BLaER1 (cell line): ENCODE results near the gene LGMN.
"Not testable (repeated sequence)": the region's sequence is repeated elsewhere in the genome, so short reads cannot be mapped to it uniquely, and the experiment has no call there.

Experiments used
- H3K27ac ChIP-seq: shearing (Covaris generic); formaldehyde crosslinking; 2 replicates; pipeline ENCODE4 v1.8.1; 2022
- H3K27me3 ChIP-seq: shearing (Covaris generic); formaldehyde crosslinking; 2 replicates; pipeline ENCODE4 v1.8.1; 2022
- H3K36me3 ChIP-seq: shearing (Covaris generic); formaldehyde crosslinking; 2 replicates; pipeline ENCODE4 v1.8.1; 2022
- H3K4me1 ChIP-seq: shearing (Covaris generic); formaldehyde crosslinking; 2 replicates; pipeline ENCODE4 v1.8.1; 2022
- H3K4me2 ChIP-seq: shearing (Covaris generic); formaldehyde crosslinking; 2 replicates; pipeline ENCODE4 v1.8.1; 2022
- H3K4me3 ChIP-seq: shearing (Covaris generic); formaldehyde crosslinking; 2 replicates; pipeline ENCODE4 v1.8.1; 2022
- H3K9ac ChIP-seq: shearing (Covaris generic); formaldehyde crosslinking; 2 replicates; pipeline ENCODE4 v1.8.1; 2022
- H3K9me3 ChIP-seq: shearing (Covaris generic); formaldehyde crosslinking; 2 replicates; pipeline ENCODE4 v1.8.1; 2022
- H4K20me1 ChIP-seq: shearing (Covaris generic); formaldehyde crosslinking; 2 replicates; pipeline ENCODE4 v1.8.1; 2022
- Cebpa-rat ChIP-seq: shearing (Covaris generic); IDR thresholded peaks from 2 replicates; pipeline ENCODE4 v1.8.1; 2022

The LGMN gene

GRCh38 chr14:92728759-92729364 lies 19.6 kb downstream of the LGMN start:
- Histone ChIP-seq H3K27ac (no peak overlapping the region), H3K4me1 (peaks cover 31% of the 10 kb centered on the region), H3K9me3 (peaks cover 19% of the 10 kb centered on the region), H3K36me3 (peaks cover 42% of the 10 kb centered on the region), H3K27me3 (no peaks in the 10 kb centered on the region), H3K4me3 (no peak overlapping the region), H4K20me1 (no peaks in the 10 kb centered on the region), H3K9ac (no peak overlapping the region), H3K4me2 (peak overlapping the region; percentile 43)
- no peak for TF ChIP-seq Cebpa-rat

DNA sequence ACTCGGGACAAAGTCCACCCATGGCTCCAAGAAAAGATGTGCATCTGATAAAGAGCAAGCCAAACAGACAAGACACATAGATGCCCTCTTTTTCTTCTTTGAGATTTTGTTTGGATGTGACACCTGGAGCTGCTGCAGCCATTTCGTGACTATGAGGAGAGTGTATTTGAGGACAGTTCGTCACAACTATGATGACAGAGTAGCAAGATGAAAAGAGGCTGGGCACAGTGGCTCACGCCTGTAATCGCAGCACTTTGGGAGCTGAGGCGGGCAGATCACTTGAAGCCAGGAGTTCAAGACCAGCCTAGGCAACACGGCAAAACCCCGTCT lies 21.5 kb downstream of the LGMN start:
- H3K36me3 ChIP-seq = peaks cover 33% of the 10 kb centered on the region
- H3K27ac ChIP-seq = no peak overlapping the region

DNA sequence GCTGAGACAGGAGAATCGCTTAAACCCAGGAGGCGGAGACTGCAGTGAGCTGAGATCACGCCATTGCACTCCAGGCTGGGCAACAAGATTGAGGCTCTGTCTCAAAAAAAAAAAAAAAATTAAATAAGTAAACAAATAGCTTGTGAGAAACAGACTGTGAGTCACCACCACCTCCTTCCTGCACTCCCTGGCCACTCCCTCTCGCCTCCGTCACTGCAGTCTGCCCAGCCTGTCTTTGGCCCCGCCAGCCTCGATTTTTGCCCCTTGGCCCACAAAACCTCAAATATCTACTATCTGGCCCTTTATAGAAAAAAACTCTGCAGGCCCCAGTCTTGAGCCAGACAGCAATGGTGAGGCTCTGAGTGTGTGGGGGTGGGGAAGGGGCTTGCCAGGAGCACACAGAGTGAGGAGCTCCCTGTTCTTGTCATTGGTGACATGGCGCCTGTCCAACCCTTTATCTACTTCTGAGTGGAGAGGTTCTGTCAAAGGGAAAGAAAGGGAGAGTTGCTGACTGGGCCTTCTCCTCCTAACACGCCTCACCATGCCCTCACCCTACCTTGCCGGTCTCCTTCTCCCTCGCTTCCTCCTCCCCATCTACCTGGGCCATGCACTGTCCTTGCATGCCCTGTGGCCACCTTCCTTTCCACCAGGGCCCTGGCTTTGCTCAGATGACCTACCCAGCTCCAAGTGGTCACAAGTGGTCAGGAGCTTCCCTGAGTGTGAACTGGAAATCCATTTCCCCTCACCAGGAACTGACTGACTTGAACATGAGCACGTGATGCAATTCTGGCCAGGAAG lies 22.1 kb downstream of the LGMN start:
- Histone ChIP-seq H3K27ac (no peak overlapping the region), H4K20me1 (no peaks in the 10 kb centered on the region), H3K27me3 (no peaks in the 10 kb centered on the region), H3K9me3 (peaks cover 3% of the 10 kb centered on the region), H3K4me1 (peaks cover 31% of the 10 kb centered on the region), H3K4me3 (no peak overlapping the region), H3K36me3 (peaks cover 27% of the 10 kb centered on the region), H3K9ac (no peak overlapping the region), H3K4me2 (no peak overlapping the region)
- TF ChIP-seq Cebpa-rat = no peak

More for the DNA sequence above, 21.5 kb downstream of the LGMN start:
- no peaks in the 10 kb centered on the region for H3K27me3 ChIP-seq
- H3K4me2 ChIP-seq = no peak overlapping the region
- no peak overlapping the region for H3K4me3 ChIP-seq
- H3K9ac ChIP-seq = no peak overlapping the region
- TF ChIP-seq Cebpa-rat = no peak
- no peaks in the 10 kb centered on the region for H4K20me1 ChIP-seq
- peaks cover 9% of the 10 kb centered on the region for H3K9me3 ChIP-seq
- peaks cover 31% of the 10 kb centered on the region for H3K4me1 ChIP-seq

DNA sequence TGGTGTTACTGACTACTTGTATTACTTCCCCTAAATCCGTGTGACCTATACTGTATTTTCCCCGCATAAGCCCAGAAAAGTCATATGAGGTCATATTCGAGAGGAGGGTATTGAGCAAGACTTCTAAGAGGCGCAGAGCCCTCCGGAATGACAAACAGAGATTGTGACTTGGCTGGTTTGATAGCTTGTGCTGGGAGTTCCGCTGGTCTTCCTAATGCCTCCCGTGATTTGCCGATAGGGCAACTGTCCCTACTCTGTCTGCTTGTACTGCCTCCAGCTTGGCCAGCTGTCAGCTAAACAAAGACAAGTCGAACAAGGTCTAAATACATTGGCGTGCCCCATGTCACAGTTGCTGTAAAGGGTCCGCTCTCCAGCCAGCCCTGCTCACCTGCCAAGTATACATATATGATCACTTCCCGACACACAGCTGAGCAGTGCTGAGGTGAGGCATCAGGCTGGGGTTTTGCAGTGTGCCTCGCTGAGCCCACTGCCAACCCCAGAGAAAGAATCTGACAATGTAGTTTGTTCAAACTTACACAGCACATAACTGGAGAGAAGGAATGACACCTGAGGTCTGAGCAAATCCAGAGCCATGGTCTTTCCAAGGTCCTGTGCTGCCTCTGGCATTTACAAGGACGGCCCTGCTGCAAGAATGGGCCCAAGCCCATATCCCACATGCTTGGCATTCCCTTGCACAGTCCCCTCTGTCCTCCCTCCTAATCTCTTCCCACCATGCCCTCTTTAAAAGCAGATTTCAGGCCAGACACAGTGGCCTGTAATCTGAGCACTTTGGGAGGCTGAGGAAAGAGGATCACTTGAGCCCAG lies 23.7 kb downstream of the LGMN start:
- Histone ChIP-seq H4K20me1 (no peaks in the 10 kb centered on the region), H3K27me3 (no peaks in the 10 kb centered on the region), H3K9me3 (no peaks in the 10 kb centered on the region), H3K4me3 (no peak overlapping the region), H3K9ac (no peak overlapping the region), H3K4me1 (peaks cover 19% of the 10 kb centered on the region), H3K4me2 (no peak overlapping the region), H3K27ac (no peak overlapping the region), H3K36me3 (peaks cover 27% of the 10 kb centered on the region; the same call in 1 of the 2 replicates)
- TF ChIP-seq Cebpa-rat = no peak

DNA sequence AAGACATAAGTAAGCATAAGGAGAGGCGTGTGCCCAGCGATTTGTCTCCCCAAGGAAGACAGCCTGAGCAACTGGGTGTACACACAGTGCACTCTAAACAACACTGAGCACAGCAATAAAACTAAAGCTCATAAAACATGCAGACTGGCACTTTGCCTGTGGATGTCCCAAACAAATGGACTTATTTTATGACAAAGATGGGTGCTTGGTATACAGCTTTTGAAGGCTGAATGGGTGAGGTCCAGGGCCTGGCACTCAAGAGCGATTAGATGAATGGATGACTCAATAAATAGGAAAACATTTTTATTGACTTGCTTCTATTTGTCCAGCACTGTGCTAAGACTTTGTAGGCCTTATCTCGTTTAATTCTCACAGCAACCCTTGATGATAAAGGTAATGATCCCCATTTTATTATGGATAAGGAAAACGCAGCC lies 28.5 kb downstream of the LGMN start:
- no peaks in the 10 kb centered on the region for H3K27me3 ChIP-seq
- H3K4me2 ChIP-seq = no peak overlapping the region
- no peaks in the 10 kb centered on the region for H4K20me1 ChIP-seq
- H3K27ac ChIP-seq = no peak overlapping the region
- H3K4me1 ChIP-seq = peaks cover 9% of the 10 kb centered on the region; the same call in 1 of the 2 replicates
- no peak overlapping the region for H3K9ac ChIP-seq
- no peak for TF ChIP-seq Cebpa-rat
- no peak overlapping the region for H3K4me3 ChIP-seq
- no peaks in the 10 kb centered on the region for H3K9me3 ChIP-seq
- peaks cover 25% of the 10 kb centered on the region; the same call in 1 of the 2 replicates for H3K36me3 ChIP-seq

- Histone ChIP-seq H3K4me2 (no peak overlapping the region), H3K27ac (no peak overlapping the region), H3K36me3 (peaks cover 20% of the 10 kb centered on the region; the same call in 1 of the 2 replicates), H3K9ac (no peak overlapping the region), H4K20me1 (no peaks in the 10 kb centered on the region), H3K4me1 (peaks cover 10% of the 10 kb centered on the region; the same call in 1 of the 2 replicates), H3K27me3 (no peaks in the 10 kb centered on the region), H3K4me3 (no peak overlapping the region), H3K9me3 (no peaks in the 10 kb centered on the region)
- no peak for TF ChIP-seq Cebpa-rat
These were observed 29.0 kb downstream of the LGMN start for GRCh38 chr14:92719421-92719820.

DNA sequence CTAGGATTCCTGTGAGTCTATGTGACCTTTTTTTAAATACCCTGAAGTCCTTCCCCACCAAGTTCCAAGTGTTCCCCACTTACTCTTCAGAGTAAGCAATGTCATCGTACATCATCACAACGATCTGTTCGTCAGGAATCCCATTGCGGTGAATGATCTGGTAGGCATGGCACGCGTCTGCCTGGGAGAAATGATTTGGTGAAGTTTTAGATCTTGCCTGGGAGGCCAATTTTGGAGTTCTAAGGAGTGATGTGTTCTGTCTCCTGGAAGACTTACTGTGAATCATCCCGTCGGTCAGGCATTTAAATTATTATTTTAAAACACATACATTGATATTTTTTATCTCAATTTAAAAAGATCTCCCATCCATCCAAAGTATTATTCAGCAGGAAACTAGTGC lies 29.8 kb downstream of the LGMN start:
- no peaks in the 10 kb centered on the region for H3K9me3 ChIP-seq
- H3K27me3 ChIP-seq = no peaks in the 10 kb centered on the region
- TF ChIP-seq Cebpa-rat = no peak
- H3K9ac ChIP-seq = no peak overlapping the region
- H3K27ac ChIP-seq = no peak overlapping the region
- H3K4me1 ChIP-seq = peaks cover 10% of the 10 kb centered on the region; the same call in 1 of the 2 replicates
- H3K36me3 ChIP-seq = peaks cover 16% of the 10 kb centered on the region; the same call in 1 of the 2 replicates
- H4K20me1 ChIP-seq = no peaks in the 10 kb centered on the region
- no peak overlapping the region for H3K4me3 ChIP-seq
- no peak overlapping the region for H3K4me2 ChIP-seq

DNA sequence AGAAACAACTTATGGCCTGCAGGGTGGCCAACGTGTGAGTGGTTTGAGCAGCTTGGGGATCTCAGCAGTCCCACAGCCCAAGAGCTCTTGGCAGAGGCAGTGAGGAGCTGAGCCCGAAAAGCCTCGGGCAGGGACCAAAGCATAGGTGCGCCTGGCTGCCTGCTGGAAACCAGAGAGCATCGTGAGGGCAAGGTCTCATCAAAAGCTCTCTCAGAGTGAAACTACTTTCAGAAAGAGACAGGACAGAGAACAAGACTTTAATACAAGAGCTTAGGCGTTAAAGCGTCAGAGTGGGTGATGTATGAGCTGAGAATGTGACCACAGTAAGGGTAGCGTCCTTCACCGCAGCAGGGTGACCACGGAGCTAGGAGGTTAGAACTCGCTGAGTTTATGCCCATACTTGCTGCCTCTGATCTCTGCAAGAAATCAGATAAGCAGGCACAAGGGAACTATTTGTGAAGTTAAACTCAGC lies 30.8 kb downstream of the LGMN start:
- Histone ChIP-seq H4K20me1 (no peaks in the 10 kb centered on the region), H3K27me3 (no peaks in the 10 kb centered on the region), H3K4me2 (no peak overlapping the region), H3K9ac (no peak overlapping the region), H3K4me3 (no peak overlapping the region), H3K4me1 (peaks cover 10% of the 10 kb centered on the region; the same call in 1 of the 2 replicates), H3K36me3 (peaks cover 23% of the 10 kb centered on the region; the same call in 1 of the 2 replicates), H3K9me3 (no peaks in the 10 kb centered on the region), H3K27ac (no peak overlapping the region)
- TF ChIP-seq Cebpa-rat = no peak

DNA sequence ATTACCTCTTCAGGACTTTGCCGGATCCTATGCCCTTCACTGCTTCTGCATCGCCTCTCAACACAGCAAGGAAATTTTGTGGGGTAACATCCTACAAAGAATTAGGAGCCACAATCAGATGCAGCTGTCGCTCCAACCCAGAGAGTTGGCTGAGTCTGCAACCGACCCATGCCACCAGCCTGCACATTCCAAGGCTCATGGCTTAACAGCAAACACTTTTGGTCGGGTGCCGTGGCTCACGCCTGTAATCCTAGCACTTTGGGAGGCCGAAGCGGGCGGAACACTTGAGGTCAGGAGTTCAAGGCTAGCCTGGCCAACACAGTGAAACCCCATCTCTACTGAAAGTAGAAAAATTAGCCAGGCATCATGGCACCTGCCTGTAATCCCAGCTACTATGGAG lies 32.3 kb downstream of the LGMN start:
- Histone ChIP-seq H3K9me3 (no peaks in the 10 kb centered on the region), H3K4me3 (no peak overlapping the region), H3K27me3 (no peaks in the 10 kb centered on the region), H3K9ac (no peak overlapping the region), H3K4me1 (peaks cover 10% of the 10 kb centered on the region; the same call in 1 of the 2 replicates), H4K20me1 (no peaks in the 10 kb centered on the region), H3K27ac (no peak overlapping the region), H3K4me2 (no peak overlapping the region), H3K36me3 (peaks cover 37% of the 10 kb centered on the region)
- no peak for TF ChIP-seq Cebpa-rat

- peaks cover 45% of the 10 kb centered on the region for H3K36me3 ChIP-seq
- H3K9ac ChIP-seq, H3K4me3 ChIP-seq, H3K4me1 ChIP-seq, H3K27me3 ChIP-seq, H4K20me1 ChIP-seq, H3K27ac ChIP-seq, H3K9me3 ChIP-seq: not testable (repeated sequence)
- H3K4me2 ChIP-seq = 0 out of 2 replicates have a peak overlapping the region, but pooled peaks have one; percentile 9
These were observed 33.6 kb downstream of the LGMN start for GRCh38 chr14:92714739-92715307.
